HG02763 (cell line): ENCODE data around the gene TRAF3.

Experiments used
- ATAC-seq: cut with Tn5 transposase; IDR thresholded peaks from one replicate; pipeline ENCODE4 v1.9.1; 2021; ENCODE audit warnings: mild to moderate bottlenecking, moderate library complexity; ENCODE audit not compliant: unreplicated experiment

Gene TRAF3

DNA sequence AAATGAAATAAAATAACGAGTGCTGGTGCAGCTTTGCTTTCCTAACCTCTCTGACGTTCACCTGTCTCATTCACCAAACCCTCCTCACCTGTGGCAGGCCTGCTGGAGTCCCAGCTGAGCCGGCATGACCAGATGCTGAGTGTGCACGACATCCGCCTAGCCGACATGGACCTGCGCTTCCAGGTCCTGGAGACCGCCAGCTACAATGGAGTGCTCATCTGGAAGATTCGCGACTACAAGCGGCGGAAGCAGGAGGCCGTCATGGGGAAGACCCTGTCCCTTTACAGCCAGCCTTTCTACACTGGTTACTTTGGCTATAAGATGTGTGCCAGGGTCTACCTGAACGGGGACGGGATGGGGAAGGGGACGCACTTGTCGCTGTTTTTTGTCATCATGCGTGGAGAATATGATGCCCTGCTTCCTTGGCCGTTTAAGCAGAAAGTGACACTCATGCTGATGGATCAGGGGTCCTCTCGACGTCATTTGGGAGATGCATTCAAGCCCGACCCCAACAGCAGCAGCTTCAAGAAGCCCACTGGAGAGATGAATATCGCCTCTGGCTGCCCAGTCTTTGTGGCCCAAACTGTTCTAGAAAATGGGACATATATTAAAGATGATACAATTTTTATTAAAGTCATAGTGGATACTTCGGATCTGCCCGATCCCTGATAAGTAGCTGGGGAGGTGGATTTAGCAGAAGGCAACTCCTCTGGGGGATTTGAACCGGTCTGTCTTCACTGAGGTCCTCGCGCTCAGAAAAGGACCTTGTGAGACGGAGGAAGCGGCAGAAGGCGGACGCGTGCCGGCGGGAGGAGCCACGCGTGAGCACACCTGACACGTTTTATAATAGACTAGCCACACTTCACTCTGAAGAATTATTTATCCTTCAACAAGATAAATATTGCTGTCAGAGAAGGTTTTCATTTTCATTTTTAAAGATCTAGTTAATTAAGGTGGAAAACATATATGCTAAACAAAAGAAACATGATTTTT is 128.2 kb downstream of the TRAF3 start:
- ATAC-seq = no peak

GRCh38 chr14:102906616-102907302 is 129.5 kb downstream of the TRAF3 start:
- ATAC-seq = no peak

GRCh38 chr14:102907303-102907844 is 130.1 kb downstream of the TRAF3 start:
- ATAC-seq = no peak

DNA sequence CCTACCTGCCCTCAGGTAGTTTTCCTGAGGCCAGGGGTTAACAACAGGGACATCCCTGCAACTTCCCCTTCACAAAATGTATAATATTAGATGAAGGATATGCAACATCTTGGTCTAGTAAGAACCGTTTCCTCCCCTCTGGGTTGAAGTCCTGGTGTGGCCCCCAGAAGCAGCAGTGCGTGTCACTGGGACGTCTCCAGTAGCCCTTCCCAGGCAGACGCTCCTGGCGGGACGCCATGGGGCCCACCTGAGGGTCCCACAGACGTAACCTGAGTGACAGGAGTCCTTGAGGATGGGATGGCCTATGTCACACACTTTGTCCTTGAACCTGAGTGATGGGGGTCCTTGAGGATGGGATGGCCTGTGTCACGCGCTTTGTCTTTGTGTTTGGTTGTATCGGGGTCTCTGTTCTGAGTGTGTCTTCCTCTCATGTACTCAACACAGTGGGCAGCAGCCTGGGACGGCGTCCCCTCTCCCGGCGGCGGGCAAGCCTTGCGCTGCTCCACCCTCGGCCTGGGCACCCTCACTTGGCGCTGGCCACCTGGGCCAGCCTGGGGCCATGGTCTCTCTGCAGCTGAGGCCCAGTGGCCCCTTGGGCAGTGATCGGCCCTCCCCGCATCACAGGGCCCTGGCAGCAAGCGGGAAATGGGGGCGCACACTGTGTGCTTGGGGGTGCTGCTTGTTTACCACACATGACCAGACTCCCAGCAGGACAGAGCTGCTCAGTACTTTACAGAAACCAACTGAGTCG is 130.9 kb downstream of the TRAF3 start:
- ATAC-seq = no peak

GRCh38 chr14:102908766-102909455 is 131.7 kb downstream of the TRAF3 start:
- ATAC-seq = no peak

- no peak for ATAC-seq
Observed at GRCh38 chr14:102909462-102909861, 132.2 kb downstream of the TRAF3 start.

- no peak for ATAC-seq
Observed at GRCh38 chr14:102909911-102910310, 132.7 kb downstream of the TRAF3 start.

DNA sequence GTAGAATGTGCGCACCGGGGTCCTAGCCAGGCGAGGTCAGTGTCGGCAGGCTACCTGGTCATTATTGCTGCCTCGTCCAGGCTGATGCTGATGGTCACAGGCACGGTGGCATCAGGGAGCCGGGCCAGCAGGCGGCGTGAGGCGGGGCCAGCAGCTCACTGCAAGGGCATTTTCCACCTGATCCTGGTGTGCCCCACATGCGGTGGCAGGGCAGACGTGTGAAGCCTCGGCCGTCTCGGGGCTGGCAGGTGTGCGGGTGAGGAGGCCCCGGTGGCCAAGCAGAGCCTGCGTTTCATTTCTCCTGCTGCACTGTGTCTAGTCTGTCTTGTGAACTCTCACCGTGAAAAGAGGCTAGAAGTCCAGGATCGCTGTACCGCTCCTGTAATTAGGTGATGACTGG is 133.2 kb downstream of the TRAF3 start:
- no peak for ATAC-seq

DNA sequence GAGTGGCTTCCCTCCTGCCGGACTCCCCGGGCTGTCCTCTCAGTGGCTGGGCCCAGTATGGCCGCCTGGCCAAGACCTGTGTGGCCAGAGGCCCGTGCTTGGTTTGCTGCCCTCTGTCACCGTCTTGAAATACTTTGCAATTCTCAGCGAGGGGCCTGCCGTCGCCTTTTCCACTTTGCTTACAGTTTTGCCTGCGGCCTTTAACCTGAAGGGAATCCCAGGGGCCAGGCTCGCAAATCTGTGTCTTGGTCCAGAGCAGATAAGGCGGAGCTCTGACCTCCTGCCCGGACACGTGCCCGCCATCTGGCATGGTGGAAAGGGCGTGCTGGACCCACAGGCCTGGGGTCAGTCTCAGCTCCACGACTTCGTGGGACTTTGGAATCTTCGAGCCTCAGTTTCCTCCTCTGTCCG is 134.3 kb downstream of the TRAF3 start:
- no peak for ATAC-seq

- ATAC-seq = no peak
Observed at GRCh38 chr14:102911991-102912761, 134.9 kb downstream of the TRAF3 start.

- no peak for ATAC-seq
Observed at GRCh38 chr14:102913341-102914211, 136.3 kb downstream of the TRAF3 start.

- no peak for ATAC-seq
Observed at GRCh38 chr14:102914474-102915291, 137.4 kb downstream of the TRAF3 start.

- ATAC-seq = no peak
Observed at GRCh38 chr14:102915292-102916110, 138.3 kb downstream of the TRAF3 start.

DNA sequence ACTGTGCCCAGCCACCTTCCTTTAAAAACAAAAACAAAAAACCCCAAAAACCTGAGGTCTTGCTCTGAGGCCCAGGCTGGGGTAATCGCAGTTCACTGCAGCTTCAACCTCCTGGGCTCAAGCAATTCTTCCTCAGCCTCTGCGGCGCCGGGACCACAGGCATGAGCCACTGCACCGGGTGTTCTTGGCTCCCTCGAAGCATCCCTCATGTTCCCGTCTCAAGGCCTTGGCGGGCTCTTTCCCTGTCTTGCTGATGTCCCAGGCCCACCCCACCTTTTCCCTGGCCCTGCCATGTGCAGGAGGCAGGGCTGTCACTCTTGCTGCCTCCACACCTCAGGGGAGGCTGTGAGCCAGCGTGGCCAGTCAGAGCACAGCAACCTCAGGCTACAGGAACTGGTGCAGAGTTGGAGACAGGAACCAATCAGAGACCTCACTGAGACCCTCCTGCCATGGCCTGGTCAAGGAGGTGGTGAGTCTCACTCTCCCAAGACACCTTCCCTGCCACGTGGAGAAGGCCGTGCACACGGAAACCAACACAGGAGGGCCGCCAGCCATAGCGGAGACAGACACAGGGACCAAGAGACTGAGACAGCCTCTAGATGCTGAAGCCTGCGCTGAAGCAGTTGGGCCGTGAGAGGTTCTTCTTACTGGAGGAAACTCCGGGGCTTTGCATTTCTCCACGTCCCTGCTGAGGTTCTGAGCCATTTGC is 139.3 kb downstream of the TRAF3 start:
- no peak for ATAC-seq

GRCh38 chr14:102917056-102917385 is 139.8 kb downstream of the TRAF3 start:
- ATAC-seq = no peak

DNA sequence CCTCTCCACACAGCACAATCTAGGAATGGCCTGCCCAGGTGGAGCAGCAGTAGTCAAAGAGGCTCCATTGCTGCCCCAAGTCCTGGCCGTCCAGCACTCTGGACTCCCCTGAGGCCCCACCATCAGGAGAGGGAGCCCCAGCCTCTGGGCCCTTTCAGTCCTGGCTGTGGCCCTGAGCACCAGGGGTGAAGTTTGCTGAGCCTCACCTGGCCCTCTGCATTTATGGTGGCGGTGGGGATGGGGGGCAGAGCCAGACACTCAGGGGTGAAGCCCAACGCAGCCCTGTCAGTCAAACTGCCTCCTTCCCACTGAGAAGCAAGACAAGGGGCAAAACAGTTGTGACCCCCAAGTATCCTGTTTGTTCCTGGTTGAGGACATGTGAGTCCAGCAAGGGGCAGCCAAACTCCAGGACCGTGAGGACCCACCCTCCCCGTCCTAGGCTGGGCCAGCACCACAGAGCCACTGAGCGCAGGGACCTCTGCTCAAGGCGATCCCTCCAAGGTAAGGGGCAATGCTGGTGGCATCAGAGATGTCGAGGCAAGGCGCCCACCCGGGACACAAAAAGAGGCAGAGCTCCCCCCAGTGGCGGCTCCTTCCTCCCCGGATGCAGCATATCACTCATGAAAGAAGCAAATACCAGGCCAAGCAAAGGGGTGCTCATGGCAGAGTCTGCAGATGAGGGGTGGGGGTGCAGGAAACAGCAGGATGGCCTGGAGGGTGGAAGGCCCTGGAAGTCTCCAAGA is 140.4 kb downstream of the TRAF3 start:
- ATAC-seq = no peak
